ENCODE data around the gene CFD. TPM values are rescaled to one million over a fixed set of nuclear protein-coding genes. Genes with fewer than 3 reads are reported as not detected.

CFD gene
- total RNA-seq (100 to 1,000 TPM in 4 of 9 donors, 10 to 100 TPM in 5; 24.2 to 586 (median 84.5) TPM), polyA plus RNA-seq (100 to 1,000 TPM; 123 to 262 TPM)
- long read RNA-seq, donor 1, transcript CFD-201 (5 exons, 1,201 nt): major isoform, 128 of 160 reads
- long read RNA-seq, donor 1, partial matches to known transcripts: 20 of 160 reads
- long read RNA-seq, donor 1, other reads (novel, unspliced or antisense): 10 of 160 reads
- long read RNA-seq, donor 2, transcript CFD-201 (5 exons, 1,201 nt): major isoform, 109 of 116 reads
- long read RNA-seq, donor 2, partial matches to known transcripts: 5 of 116 reads
- long read RNA-seq, donor 2, other reads (novel, unspliced or antisense): 0 of 116 reads
- long read RNA-seq, donor 3, transcript CFD-201 (5 exons, 1,201 nt): major isoform, 17 of 29 reads
- long read RNA-seq, donor 3, partial matches to known transcripts: 10 of 29 reads
- long read RNA-seq, donor 3, other reads (novel, unspliced or antisense): 2 of 29 reads

DNA sequence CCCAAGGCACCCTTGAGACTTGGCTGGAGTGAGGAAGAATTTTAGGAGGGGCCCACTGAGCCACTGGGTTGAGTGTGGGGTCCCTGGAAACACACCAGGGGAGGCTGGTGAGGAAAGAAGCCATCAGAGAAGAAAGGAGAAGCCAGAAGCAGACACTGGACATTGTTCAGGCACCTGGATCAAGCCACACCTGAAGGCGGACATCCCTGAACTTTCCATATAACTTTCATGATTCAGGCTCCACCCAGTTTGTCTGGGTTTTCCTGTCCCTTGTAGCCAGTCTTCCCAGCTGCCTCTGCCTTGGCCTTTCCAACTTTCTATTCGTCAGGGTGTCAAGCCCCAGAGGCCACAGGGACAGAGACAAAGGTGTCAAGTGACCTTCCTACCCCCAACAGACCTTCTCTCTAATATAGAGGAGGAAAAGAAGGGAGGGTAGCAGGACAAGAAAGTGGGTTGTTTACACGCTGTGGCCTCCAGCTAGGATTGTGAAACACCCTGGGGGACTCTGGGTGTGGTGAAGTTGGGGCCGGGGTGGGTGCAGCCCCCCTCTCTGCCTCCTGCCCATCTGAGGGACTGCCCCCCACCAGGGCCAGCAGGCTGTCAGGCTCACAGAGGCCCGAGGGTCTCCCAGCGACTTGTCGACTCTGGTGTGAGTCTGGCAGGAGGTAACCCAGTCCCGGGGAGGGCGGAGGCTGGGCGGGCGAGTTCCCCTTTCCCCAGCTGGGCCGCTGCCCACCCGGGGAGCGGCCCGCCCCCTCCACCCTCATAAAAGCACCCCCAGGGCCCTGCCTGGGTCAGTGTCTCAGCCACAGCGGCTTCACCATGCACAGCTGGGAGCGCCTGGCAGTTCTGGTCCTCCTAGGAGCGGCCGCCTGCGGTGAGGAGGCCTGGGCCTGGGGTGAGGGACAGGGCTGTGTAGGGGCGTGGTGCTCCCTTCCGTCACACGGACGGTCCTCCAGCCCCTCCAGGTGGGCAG lies at the start of gene CFD:
Gene CFD (plus strand): TSS at position 797 of the 976 bp plus-strand sequence. CDS start 26 bp downstream, at position 823.
- intact Hi-C loops (cut with DNase I): loop anchor here in 9 of 10 donors (5.0 to 10.0 kb wide), 5 partner anchors 63 to 123 kb away; partner anchors contain the start of gene WDR18 (in 2 of the 9)
- peak within 1 kb of the TSS; percentile 13 to 59 (median 44) for H3K4me3 ChIP-seq
- 40 to 51% (median 45%) methylated on average over 18 to 24 of the region's 24 CpGs for WGBS, 4 donors

DNA sequence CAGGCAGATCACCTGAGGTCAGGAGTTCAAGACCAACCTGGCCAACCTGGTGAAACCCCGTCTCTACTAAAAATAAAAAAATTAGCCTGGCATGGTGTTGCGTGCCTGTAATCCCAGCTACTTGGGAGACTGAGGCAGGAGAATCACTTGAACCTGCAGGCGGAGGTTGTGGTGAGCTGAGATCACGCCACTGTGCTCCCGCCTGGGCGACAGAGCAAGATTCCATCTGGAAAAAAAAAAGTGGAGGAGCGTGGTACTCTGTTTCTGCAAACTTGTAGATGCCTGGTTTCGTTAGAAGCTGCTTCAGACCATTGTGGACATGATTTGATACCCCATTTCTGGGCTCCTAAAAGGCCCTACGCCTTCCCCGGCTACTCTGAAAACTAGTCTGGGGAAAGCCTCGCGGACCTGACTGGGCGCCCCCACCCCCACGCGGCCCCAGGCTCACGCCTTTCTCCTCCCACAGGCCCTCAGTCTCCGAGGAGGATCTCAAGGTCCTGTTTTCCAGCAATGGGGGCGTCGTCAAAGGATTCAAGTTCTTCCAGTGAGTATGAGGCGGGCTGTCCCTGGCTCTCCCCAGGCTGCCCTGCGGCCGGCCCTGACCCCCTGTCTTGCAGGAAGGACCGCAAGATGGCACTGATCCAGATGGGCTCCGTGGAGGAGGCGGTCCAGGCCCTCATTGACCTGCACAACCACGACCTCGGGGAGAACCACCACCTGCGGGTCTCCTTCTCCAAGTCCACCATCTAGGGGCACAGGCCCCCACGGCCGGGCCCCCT lies 49.2 kb upstream of the CFD start:
- Histone ChIP-seq H3K27ac (no peak overlapping the region), H3K4me3 (no peak overlapping the region), H3K36me3 (peaks cover 11 to 87% (median 77%) of the 10 kb centered on the region in 9 donors), H3K4me1 (peaks cover 0 to 9% (median 0%) of the 10 kb centered on the region in 12 donors), H3K27me3 (no peaks in the 10 kb centered on the region), H3K9me3 (no peaks in the 10 kb centered on the region)
- ATAC-seq (no peak), DNase-seq (peak in 3 of 5 donors; percentile 18 to 67 (median 25))
- 79 to 85% (median 85%) methylated on average over 24 to 30 of the region's 30 CpGs for WGBS, 4 donors
- TF ChIP-seq, protein P1, sequence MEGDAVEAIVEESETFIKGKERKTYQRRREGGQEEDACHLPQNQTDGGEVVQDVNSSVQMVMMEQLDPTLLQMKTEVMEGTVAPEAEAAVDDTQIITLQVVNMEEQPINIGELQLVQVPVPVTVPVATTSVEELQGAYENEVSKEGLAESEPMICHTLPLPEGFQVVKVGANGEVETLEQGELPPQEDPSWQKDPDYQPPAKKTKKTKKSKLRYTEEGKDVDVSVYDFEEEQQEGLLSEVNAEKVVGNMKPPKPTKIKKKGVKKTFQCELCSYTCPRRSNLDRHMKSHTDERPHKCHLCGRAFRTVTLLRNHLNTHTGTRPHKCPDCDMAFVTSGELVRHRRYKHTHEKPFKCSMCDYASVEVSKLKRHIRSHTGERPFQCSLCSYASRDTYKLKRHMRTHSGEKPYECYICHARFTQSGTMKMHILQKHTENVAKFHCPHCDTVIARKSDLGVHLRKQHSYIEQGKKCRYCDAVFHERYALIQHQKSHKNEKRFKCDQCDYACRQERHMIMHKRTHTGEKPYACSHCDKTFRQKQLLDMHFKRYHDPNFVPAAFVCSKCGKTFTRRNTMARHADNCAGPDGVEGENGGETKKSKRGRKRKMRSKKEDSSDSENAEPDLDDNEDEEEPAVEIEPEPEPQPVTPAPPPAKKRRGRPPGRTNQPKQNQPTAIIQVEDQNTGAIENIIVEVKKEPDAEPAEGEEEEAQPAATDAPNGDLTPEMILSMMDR (IDR thresholded peaks at IDR 0.05): no peak
- no peak for TF ChIP-seq POLR2A (IDR thresholded peaks at IDR 0.05)
- intact Hi-C loops (cut with DNase I): no loop called here

More for the DNA sequence above, at the start of gene CFD:
- TF ChIP-seq POLR2A (IDR thresholded peaks at IDR 0.05): peak in 1 of 2 donors; percentile 67
- TF ChIP-seq, protein P1 (IDR thresholded peaks at IDR 0.05): no peak
- Histone ChIP-seq H3K9me3 (no peaks in the 10 kb centered on the region), H3K4me1 (peaks cover 0 to 40% (median 3%) of the 10 kb centered on the region in 12 donors), H3K27ac (peak within 1 kb of the TSS; percentile 40 to 82 (median 74)), H3K27me3 (peaks cover 0 to 48% (median 17%) of the 10 kb centered on the region in 9 donors), H3K36me3 (no peaks in the 10 kb centered on the region)
- ATAC-seq: peak; percentile 43 to 69 (median 60)
- DNase-seq: peak; percentile 60 to 89 (median 72)

DNA sequence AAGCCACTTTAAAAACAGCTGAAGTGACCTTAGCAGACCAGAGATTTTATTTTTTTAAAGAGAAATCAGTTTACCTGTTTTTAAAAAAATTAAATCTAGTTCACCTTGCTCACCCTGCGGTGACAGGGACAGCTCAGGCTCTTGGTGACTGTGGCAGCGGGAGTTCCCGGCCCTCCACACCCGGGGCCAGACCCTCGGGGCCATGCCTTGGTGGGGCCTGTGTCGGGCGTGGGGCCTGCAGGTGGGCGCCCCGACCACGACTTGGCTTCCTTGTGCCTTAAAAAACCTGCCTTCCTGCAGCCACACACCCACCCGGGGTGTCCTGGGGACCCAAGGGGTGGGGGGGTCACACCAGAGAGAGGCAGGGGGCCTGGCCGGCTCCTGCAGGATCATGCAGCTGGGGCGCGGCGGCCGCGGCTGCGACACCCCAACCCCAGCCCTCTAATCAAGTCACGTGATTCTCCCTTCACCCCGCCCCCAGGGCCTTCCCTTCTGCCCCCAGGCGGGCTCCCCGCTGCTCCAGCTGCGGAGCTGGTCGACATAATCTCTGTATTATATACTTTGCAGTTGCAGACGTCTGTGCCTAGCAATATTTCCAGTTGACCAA lies 48.5 kb upstream of the CFD start:
- peaks cover 0 to 5% (median 0%) of the 10 kb centered on the region in 12 donors for H3K4me1 ChIP-seq
- H3K27ac ChIP-seq: no peak overlapping the region
- H3K4me3 ChIP-seq: no peak overlapping the region
- peaks cover 6 to 79% (median 70%) of the 10 kb centered on the region in 9 donors for H3K36me3 ChIP-seq
- DNase-seq (peak in 1 of 5 donors; percentile 19), ATAC-seq (peak in 1 of 4 donors; percentile 2)
- 84 to 87% (median 86%) methylated on average over 21 to 25 of the region's 25 CpGs for WGBS, 4 donors
- no peak for TF ChIP-seq POLR2A (IDR thresholded peaks at IDR 0.05)
- TF ChIP-seq, protein P1 (IDR thresholded peaks at IDR 0.05): no peak
- no peaks in the 10 kb centered on the region for H3K27me3 ChIP-seq
- no peaks in the 10 kb centered on the region for H3K9me3 ChIP-seq
- intact Hi-C loops (cut with DNase I): no loop called here

Measured in heart left ventricle (tissue), 16 donors.